ENCODE measurements around the gene DPP9. TPM values are rescaled to one million over a fixed set of nuclear protein-coding genes. Genes with fewer than 3 reads are reported as not detected.
"Not testable (repeated sequence)": the region's sequence is repeated elsewhere in the genome, so short reads cannot be mapped to it uniquely, and the experiment has no call there.

Gene DPP9
- total RNA-seq, 1 donor from 2014 or later: 53.8 TPM

- intact Hi-C loops (cut with DNase I): no loop called here
- H3K4me3 ChIP-seq: no peak overlapping the region
- no peak overlapping the region for H3K27ac ChIP-seq
- H3K36me3 ChIP-seq: no peaks in the 10 kb centered on the region
- H3K9me3 ChIP-seq: no peaks in the 10 kb centered on the region
- no peaks in the 10 kb centered on the region for H3K27me3 ChIP-seq
- no peak for TF ChIP-seq CTCF (IDR thresholded peaks at IDR 0.05)
- no peak for TF ChIP-seq POLR2AphosphoS5 (IDR thresholded peaks at IDR 0.05; ENCODE audit: insufficient read depth in 1 of 2, low read depth in 1 of 2)
- no peak for TF ChIP-seq POLR2A (IDR thresholded peaks at IDR 0.05)
- no peak for DNase-seq (ENCODE audit: extremely low spot score in 2 of 2)
- peaks cover 16% of the 10 kb centered on the region for H3K4me1 ChIP-seq
Observed at GRCh38 chr19:4748185-4748584, 24.5 kb upstream of the DPP9 start.

DNA sequence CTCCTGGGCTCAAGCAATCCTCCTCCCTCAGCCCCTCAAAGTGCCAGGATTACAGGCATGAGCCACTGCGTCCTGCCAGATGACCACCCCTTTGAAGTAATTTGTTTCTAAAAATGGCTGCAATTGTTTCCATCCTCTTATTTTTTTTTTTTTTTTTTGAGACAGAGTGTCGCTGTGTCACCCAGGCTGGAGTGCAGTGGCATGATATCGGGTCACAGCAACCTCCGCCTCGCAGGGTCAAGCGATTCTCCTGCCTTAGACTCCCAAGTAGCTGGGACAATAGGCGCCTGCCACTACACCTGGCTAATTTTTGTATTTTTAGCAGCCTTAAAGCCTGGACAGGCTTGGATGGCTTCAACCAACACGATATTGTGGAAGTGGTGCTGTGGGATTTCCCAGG is 22.3 kb upstream of the DPP9 start:
- intact Hi-C loops (cut with DNase I): no loop called here

GRCh38 chr19:4745175-4745574 is 21.5 kb upstream of the DPP9 start:
- H3K27ac ChIP-seq; H3K27me3 ChIP-seq; DNase-seq (ENCODE audit: extremely low spot score in 2 of 2); intact Hi-C loops (cut with DNase I); H3K4me3 ChIP-seq; H3K9me3 ChIP-seq; H3K36me3 ChIP-seq: not testable (repeated sequence)
- H3K4me1 ChIP-seq: peaks cover 25% of the 10 kb centered on the region

More for the DNA sequence above, 22.3 kb upstream of the DPP9 start:
- no peak overlapping the region for H3K4me3 ChIP-seq
- no peaks in the 10 kb centered on the region for H3K36me3 ChIP-seq
- no peak for DNase-seq (ENCODE audit: extremely low spot score in 2 of 2)
- H3K27me3 ChIP-seq: no peaks in the 10 kb centered on the region
- no peaks in the 10 kb centered on the region for H3K9me3 ChIP-seq
- peaks cover 25% of the 10 kb centered on the region for H3K4me1 ChIP-seq
- no peak for TF ChIP-seq CTCF (IDR thresholded peaks at IDR 0.05)
- TF ChIP-seq POLR2AphosphoS5 (IDR thresholded peaks at IDR 0.05; ENCODE audit: insufficient read depth in 1 of 2, low read depth in 1 of 2): no peak
- TF ChIP-seq POLR2A (IDR thresholded peaks at IDR 0.05): no peak
- H3K27ac ChIP-seq: no peak overlapping the region

DNA sequence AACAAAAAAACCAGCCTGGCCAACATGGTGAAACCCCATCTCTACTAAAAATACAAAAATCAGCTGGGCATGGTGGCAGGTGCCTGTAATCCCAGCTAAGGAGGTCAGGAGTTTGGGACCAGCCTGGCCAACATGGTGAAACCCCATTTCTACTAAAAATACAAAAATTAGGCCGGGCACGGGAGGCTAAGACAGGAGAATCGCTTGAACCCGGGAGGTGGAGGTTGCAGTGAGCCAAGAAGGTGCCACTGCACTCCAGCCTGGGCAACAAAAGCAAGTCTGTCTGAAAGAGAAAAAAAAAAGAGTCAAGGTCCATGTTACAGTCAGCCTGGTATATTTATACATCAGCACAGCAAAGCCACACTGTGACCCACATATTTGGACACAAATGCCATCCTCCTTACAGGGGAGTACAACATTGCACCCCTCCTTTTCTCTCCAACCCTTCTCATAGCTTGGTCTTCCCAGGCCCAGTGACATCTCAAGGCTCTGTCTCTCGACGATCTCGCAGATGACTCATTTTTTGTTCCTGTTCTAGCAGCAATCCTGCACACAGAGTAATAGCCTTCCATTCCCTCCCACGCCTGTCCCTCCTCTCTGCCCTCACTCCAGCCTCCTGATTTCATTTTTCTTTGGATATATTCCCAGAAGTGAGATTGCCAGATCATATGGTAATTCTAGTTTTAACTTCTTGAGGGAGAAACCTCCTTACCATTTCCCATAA is 21.0 kb upstream of the DPP9 start:
- intact Hi-C loops (cut with DNase I): no loop called here
- H3K27me3 ChIP-seq: no peaks in the 10 kb centered on the region
- peak overlapping the region; percentile 57 for H3K27ac ChIP-seq
- peaks cover 25% of the 10 kb centered on the region for H3K4me1 ChIP-seq
- DNase-seq (ENCODE audit: extremely low spot score in 2 of 2): no peak
- TF ChIP-seq POLR2A (IDR thresholded peaks at IDR 0.05): no peak
- no peak for TF ChIP-seq CTCF (IDR thresholded peaks at IDR 0.05)
- peak in 1 of 2 donors; percentile 82 for TF ChIP-seq POLR2AphosphoS5 (IDR thresholded peaks at IDR 0.05; ENCODE audit: insufficient read depth in 1 of 2, low read depth in 1 of 2)
- no peak overlapping the region for H3K4me3 ChIP-seq
- no peaks in the 10 kb centered on the region for H3K9me3 ChIP-seq
- H3K36me3 ChIP-seq: no peaks in the 10 kb centered on the region

DNA sequence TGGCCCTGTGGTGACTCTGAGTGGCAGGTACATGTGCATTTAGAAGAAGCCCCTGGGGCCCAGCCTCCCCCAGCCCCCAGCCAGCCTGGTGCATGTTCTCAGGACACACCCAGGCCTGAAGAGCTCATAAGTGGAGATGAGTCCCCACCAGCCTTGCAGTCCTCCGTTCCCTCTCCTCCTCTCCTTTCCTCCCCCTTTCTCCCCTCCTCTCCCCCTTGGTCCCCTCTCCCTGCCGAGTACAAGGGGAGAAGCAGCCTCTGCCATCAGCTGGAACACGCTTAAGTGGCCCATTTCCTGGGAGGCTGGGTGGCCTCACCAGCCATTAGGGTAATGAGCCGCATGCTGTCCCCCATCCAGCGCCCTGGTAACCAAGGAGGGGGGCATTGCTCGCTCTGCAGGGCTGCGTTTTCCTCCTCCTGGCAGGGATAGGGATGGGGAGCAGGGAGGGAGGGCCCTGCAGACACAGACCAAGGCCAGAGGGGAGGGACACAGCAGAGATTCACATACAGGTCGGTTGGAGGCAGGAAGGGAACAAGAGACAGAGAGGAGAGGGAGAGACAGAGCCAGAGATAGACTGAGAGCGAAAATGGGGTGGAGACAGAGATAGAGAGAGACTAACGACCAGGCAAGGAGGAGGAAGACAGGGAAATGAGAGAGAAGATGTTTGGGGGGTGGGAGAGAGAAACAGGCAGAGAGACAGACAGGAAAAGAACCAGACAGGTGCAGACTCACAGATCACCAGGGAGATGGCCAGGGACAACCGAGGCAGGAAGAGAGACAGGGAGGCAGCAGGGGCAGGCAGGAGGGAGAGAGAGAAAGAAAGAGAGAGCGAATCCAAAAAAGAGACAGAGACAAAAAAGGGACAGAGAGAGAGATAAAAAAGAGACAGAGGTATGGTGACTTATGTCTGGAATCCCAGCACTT is 19.3 kb upstream of the DPP9 start:
- no peak overlapping the region for H3K4me3 ChIP-seq
- no peaks in the 10 kb centered on the region for H3K9me3 ChIP-seq
- H3K27me3 ChIP-seq: no peaks in the 10 kb centered on the region
- H3K4me1 ChIP-seq: peaks cover 25% of the 10 kb centered on the region
- no peak for DNase-seq (ENCODE audit: extremely low spot score in 2 of 2)
- intact Hi-C loops (cut with DNase I): no loop called here
- H3K27ac ChIP-seq: peak overlapping the region; percentile 24
- no peak for TF ChIP-seq CTCF (IDR thresholded peaks at IDR 0.05)
- TF ChIP-seq POLR2AphosphoS5 (IDR thresholded peaks at IDR 0.05; ENCODE audit: insufficient read depth in 1 of 2, low read depth in 1 of 2): no peak
- TF ChIP-seq POLR2A (IDR thresholded peaks at IDR 0.05): no peak
- H3K36me3 ChIP-seq: no peaks in the 10 kb centered on the region
